IMR-90 (cell line): Measurements from ENCODE around the gene ARHGEF38. TPM values are rescaled to one million over a fixed set of nuclear protein-coding genes. Genes with fewer than 3 reads are reported as not detected.
"Not testable (repeated sequence)": the region's sequence is repeated elsewhere in the genome, so short reads cannot be mapped to it uniquely, and the experiment has no call there.

Experiments
- ATAC-seq: fragments of 200-7000 bp; cut with Tn5 transposase; 2 replicates; pipeline ENCODE4 v1.9.1; 2020; ENCODE audit warnings: low read depth, mild to moderate bottlenecking, moderate library complexity
- BruUV-seq: library from RNA; stranded (reverse); fragments of 400-500 nt; replicated peaks from 2 replicates; lab custom pipeline; 2021; lab: Mats Ljungman, UMichigan
- CTCF ChIA-PET: fragments of 300-600 bp; formaldehyde crosslinking; extraction: SDS; loops from one replicate; lab custom pipeline; 2021; ENCODE audit warnings: antibody characterized with exemption; lab: Yijun Ruan, JAX
- POLR2A ChIA-PET: fragments of 300-600 bp; sonication (Branson Sonifier 250); formaldehyde crosslinking; loops from one replicate; lab custom pipeline; 2022; ENCODE audit warnings: antibody characterized with exemption; ENCODE audit not compliant: unreplicated experiment; lab: Charles Lee
- DNase-seq: peaks from one replicate; pipeline ENCODE4 v3.0.0; 2013
- H2AFZ ChIP-seq: replicated peaks from 2 replicates; pipeline ENCODE3; 2013; ENCODE audit warnings: low read length, mild to moderate bottlenecking; ENCODE audit not compliant: poor library complexity
- H2AK5ac ChIP-seq: 2 replicates; pipeline ENCODE4 v1.6.1; 2013; ENCODE audit warnings: low read depth, low read length, inconsistent platforms
- H2AK9ac ChIP-seq: replicated peaks from 2 replicates; pipeline ENCODE3; 2013; ENCODE audit warnings: mild to moderate bottlenecking, low read depth, low read length, moderate library complexity; ENCODE audit not compliant: poor library complexity
- H2BK120ac ChIP-seq: 2 replicates; pipeline ENCODE4 v1.6.1; 2013; ENCODE audit warnings: low read depth, low read length, inconsistent platforms
- H2BK15ac ChIP-seq: 3 replicates; pipeline ENCODE4 v1.6.1; 2013; ENCODE audit warnings: low read depth, low read length, inconsistent platforms
- H2BK20ac ChIP-seq: 2 replicates; pipeline ENCODE4 v1.6.1; 2013; ENCODE audit warnings: low read depth, mild to moderate bottlenecking, inconsistent platforms, low read length, moderate library complexity
- H2BK5ac ChIP-seq: 2 replicates; pipeline ENCODE4 v1.6.1; 2013; ENCODE audit warnings: mild to moderate bottlenecking, low read depth, low read length, inconsistent platforms; ENCODE audit not compliant: poor library complexity, severe bottlenecking
- H3K14ac ChIP-seq: replicated peaks from 2 replicates; pipeline ENCODE4 v1.6.1; 2013; ENCODE audit warnings: low read depth, low read length, inconsistent platforms
- H3K18ac ChIP-seq: 2 replicates; pipeline ENCODE4 v1.6.1; 2013; ENCODE audit warnings: low read depth, low read length, control low read depth
- H3K23ac ChIP-seq: 2 replicates; pipeline ENCODE4 v1.6.1; 2013; ENCODE audit warnings: low read depth, low read length, inconsistent platforms
- H3K27ac ChIP-seq: 2 replicates; pipeline ENCODE4 v1.5.1; 2013; ENCODE audit warnings: mild to moderate bottlenecking, control low read depth, low read length; ENCODE audit not compliant: insufficient read depth
- H3K27me3 ChIP-seq: 2 replicates; pipeline ENCODE4 v1.6.1; 2013; ENCODE audit warnings: low read length; ENCODE audit not compliant: control insufficient read depth, insufficient read depth
- H3K36me3 ChIP-seq: 2 replicates; pipeline ENCODE4 v1.6.1; 2013; ENCODE audit warnings: low read length, mixed read lengths; ENCODE audit not compliant: control insufficient read depth, insufficient read depth
- H3K4ac ChIP-seq: 2 replicates; pipeline ENCODE4 v1.6.1; 2013; ENCODE audit warnings: low read depth, low read length, inconsistent platforms
- H3K4me1 ChIP-seq: 2 replicates; pipeline ENCODE4 v1.6.1; 2013; ENCODE audit warnings: low read length, mixed read lengths; ENCODE audit not compliant: control insufficient read depth, insufficient read depth
- H3K4me2 ChIP-seq: 2 replicates; pipeline ENCODE4 v1.6.1; 2013; ENCODE audit warnings: low read depth, mild to moderate bottlenecking, control low read depth, low read length, moderate library complexity
- H3K4me3 ChIP-seq: 2 replicates; pipeline ENCODE4 v1.5.1; 2013; ENCODE audit warnings: low read depth, mild to moderate bottlenecking, control low read depth, low read length, moderate library complexity; ENCODE audit not compliant: insufficient read depth
- H3K56ac ChIP-seq: 2 replicates; pipeline ENCODE4 v1.6.1; 2013; ENCODE audit warnings: low read length, inconsistent platforms; ENCODE audit not compliant: insufficient read depth; ENCODE audit errors: extremely low read depth
- H3K79me1 ChIP-seq, 2 experiments: 2 replicates each; pipeline ENCODE4 v1.6.1; 2013; ENCODE audit warnings: low read length in 2 of 2, inconsistent platforms in 1 of 2, low read depth in 1 of 2
- H3K9ac ChIP-seq: 2 replicates; pipeline ENCODE4 v1.6.1; 2013; ENCODE audit warnings: low read depth, low read length, control low read depth
- H3K9me1 ChIP-seq: 2 replicates; pipeline ENCODE4 v1.6.1; 2013; ENCODE audit warnings: low read length, inconsistent platforms; ENCODE audit not compliant: insufficient read depth
- H3K9me3 ChIP-seq: 2 replicates; pipeline ENCODE4 v1.6.1; 2013; ENCODE audit warnings: low read length; ENCODE audit not compliant: control insufficient read depth, insufficient read depth
- H4K20me1 ChIP-seq: 2 replicates; pipeline ENCODE4 v1.6.1; 2013; ENCODE audit warnings: low read length, inconsistent platforms; ENCODE audit not compliant: insufficient read depth
- H4K5ac ChIP-seq: 2 replicates; pipeline ENCODE4 v1.6.1; 2013; ENCODE audit warnings: mild to moderate bottlenecking, low read depth, low read length, control low read depth
- H4K8ac ChIP-seq, 2 experiments: 2 replicates each; pipeline ENCODE4 v1.6.1; 2013; ENCODE audit warnings: low read depth in 2 of 2, low read length in 2 of 2, control low read depth in 1 of 2, inconsistent platforms in 1 of 2
- H4K91ac ChIP-seq: 2 replicates; pipeline ENCODE4 v1.6.1; 2013; ENCODE audit warnings: low read depth, low read length, inconsistent platforms; ENCODE audit not compliant: insufficient read depth
- WGBS, 2 experiments: methylation state at CpG; one replicate each; pipeline versions ENCODE4 v1.1.5 to v1.1.7; 2013; ENCODE audit warnings: missing lambda C conversion rate in 2 of 2; ENCODE audit not compliant: insufficient read length in 1 of 2; ENCODE audit errors: extremely low coverage in 2 of 2; 5-methylcytosine and 5-hydroxymethylcytosine counted together
- dilution Hi-C: fragments of 300-500 bp; cut with HindIII; formaldehyde crosslinking; loops from one replicate; pipeline ENCODE4 v1.14.3; 2018; ENCODE audit warnings: low sequenced_read_pairs; ENCODE audit not compliant: unreplicated experiment
- in situ Hi-C: fragments of 300-500 bp; cut with MboI; formaldehyde crosslinking; loops from 3 replicates; pipeline ENCODE4 v1.14.3; 2019; ENCODE audit warnings: low sequenced_read_pairs, inconsistent platforms, mixed read lengths
- intact Hi-C: fragments of 100-400 bp; cut with micrococcal nuclease; formaldehyde crosslinking; loops from 2 replicates; pipeline ENCODE4 v1.10.0; 2022
- polyA plus RNA-seq, 3 experiments: library from polyadenylated mRNA; depleted of rRNA; stranded (reverse); fragments of >200 nt; gene quantifications; 2 replicates each; pipeline ENCODE4 v1.2.3, GENCODE V29; 2012; ENCODE audit warnings: low replicate concordance in 1 of 3
- total RNA-seq: library from RNA; depleted of rRNA; stranded (reverse); fragments of >200 nt; gene quantifications from 2 replicates; pipeline ENCODE4 v1.2.3, GENCODE V29; 2012

The ARHGEF38 gene
- total and polyA plus RNA-seq, 2 of the 4 experiments (the other 2 are of a cell fraction), result not detected

GRCh38 chr4:105694812-105695211, 142.4 kb downstream of the ARHGEF38 start:
- H4K20me1 ChIP-seq, dilution Hi-C loops, H3K4ac ChIP-seq, H3K27ac ChIP-seq, POLR2A ChIA-PET, H3K56ac ChIP-seq, H2BK20ac ChIP-seq, H2BK120ac ChIP-seq, H3K36me3 ChIP-seq, H3K79me1 ChIP-seq, H4K5ac ChIP-seq, H3K9me1 ChIP-seq, in situ Hi-C loops, H3K18ac ChIP-seq, H2BK15ac ChIP-seq, H3K9ac ChIP-seq, H4K91ac ChIP-seq, H3K23ac ChIP-seq, H3K4me3 ChIP-seq, H3K4me1 ChIP-seq, H2AK9ac ChIP-seq, ATAC-seq, DNase-seq, H2AFZ ChIP-seq, H2BK5ac ChIP-seq, H3K9me3 ChIP-seq, H3K27me3 ChIP-seq, BruUV-seq, CTCF ChIA-PET, H2AK5ac ChIP-seq, H3K4me2 ChIP-seq, H3K14ac ChIP-seq, H4K8ac ChIP-seq, intact Hi-C loops: not testable (repeated sequence)
- no CpG with 5 or more reads among the region's 5 CpGs for WGBS, 2 experiments

- H3K4me1 ChIP-seq, H2BK20ac ChIP-seq, H4K91ac ChIP-seq, H3K27me3 ChIP-seq, POLR2A ChIA-PET, H3K9me3 ChIP-seq, in situ Hi-C loops, intact Hi-C loops, H3K23ac ChIP-seq, H2AK5ac ChIP-seq, H2AK9ac ChIP-seq, DNase-seq, H2BK5ac ChIP-seq, H3K14ac ChIP-seq, H3K18ac ChIP-seq, H3K36me3 ChIP-seq, H2BK15ac ChIP-seq, H3K27ac ChIP-seq, H3K9ac ChIP-seq, CTCF ChIA-PET, H4K8ac ChIP-seq, ATAC-seq, H2AFZ ChIP-seq, H3K56ac ChIP-seq, H3K79me1 ChIP-seq, dilution Hi-C loops, H2BK120ac ChIP-seq, H3K4me2 ChIP-seq, BruUV-seq, H4K20me1 ChIP-seq, H3K4ac ChIP-seq, H3K4me3 ChIP-seq, H3K9me1 ChIP-seq, H4K5ac ChIP-seq: not testable (repeated sequence)
- WGBS, 2 experiments, result 100% methylated on average over 3 of the region's 8 CpGs; no CpG with 5 or more reads in 1 of the 2 experiments
Measured at GRCh38 chr4:105695832-105696231, 143.4 kb downstream of the ARHGEF38 start.
